Measurements from ENCODE around the gene CT45A7. TPM values are rescaled to one million over a fixed set of nuclear protein-coding genes. Genes with fewer than 3 reads are reported as not detected.
"Not testable (repeated sequence)": the region's sequence is repeated elsewhere in the genome, so short reads cannot be mapped to it uniquely, and the experiment has no call there.

The CT45A7 gene
- total RNA-seq (not detected), polyA plus RNA-seq (not detected)
- long read RNA-seq, donor 1, result 0 reads
- long read RNA-seq, donor 2, result 0 reads
- long read RNA-seq, donor 3, result 0 reads
- long read RNA-seq, donor 4, result 0 reads
- long read RNA-seq, donor 5, result 0 reads
- long read RNA-seq, donor 6, result 0 reads
- long read RNA-seq, donor 7, result 0 reads
- long read RNA-seq, donor 8, result 0 reads
- long read RNA-seq, donor 9, result 0 reads
- long read RNA-seq, donor 10, result 0 reads

GRCh38 chrX:135837180-135837579 lies at the start of gene CT45A7:
TSS of gene CT45A7 (minus strand) at chrX:135837280. CDS start at chrX:135833533, 3,747 bp downstream.
- not testable (repeated sequence) for H3K27ac ChIP-seq (ENCODE audit: low read depth in 1 of 2, low read length in 1 of 2); H3K36me3 ChIP-seq (ENCODE audit: control insufficient read depth in 2 of 2, insufficient read depth in 2 of 2, low read length in 1 of 2); H3K9me3 ChIP-seq (ENCODE audit: control insufficient read depth in 2 of 2, insufficient read depth in 1 of 2, low read length in 1 of 2); H3K4me1 ChIP-seq (ENCODE audit: control insufficient read depth in 2 of 2, insufficient read depth in 2 of 2, low read length in 2 of 2); H3K4me3 ChIP-seq (ENCODE audit: low read length in 2 of 2); H3K27me3 ChIP-seq (ENCODE audit: control insufficient read depth in 2 of 2, insufficient read depth in 1 of 2, low read length in 1 of 2); DNase-seq (ENCODE audit: low read depth in 6 of 9, low spot score in 9 of 9)
- WGBS, result no CpG with 5 or more reads among the region's 17 CpGs

GRCh38 chrX:135882741-135883140 lies 45.7 kb upstream of the CT45A7 start:
- WGBS, result 12% methylated on average over 4 of the region's 5 CpGs
- not testable (repeated sequence) for H3K4me3 ChIP-seq (ENCODE audit: low read length in 2 of 2); H3K4me1 ChIP-seq (ENCODE audit: control insufficient read depth in 2 of 2, insufficient read depth in 2 of 2, low read length in 2 of 2); H3K9me3 ChIP-seq (ENCODE audit: control insufficient read depth in 2 of 2, insufficient read depth in 1 of 2, low read length in 1 of 2); H3K27ac ChIP-seq (ENCODE audit: low read depth in 1 of 2, low read length in 1 of 2); H3K36me3 ChIP-seq (ENCODE audit: control insufficient read depth in 2 of 2, insufficient read depth in 2 of 2, low read length in 1 of 2); DNase-seq (ENCODE audit: low read depth in 6 of 9, low spot score in 9 of 9); H3K27me3 ChIP-seq (ENCODE audit: control insufficient read depth in 2 of 2, insufficient read depth in 1 of 2, low read length in 1 of 2)

GRCh38 chrX:135871712-135872111 lies 34.6 kb upstream of the CT45A7 start, which contains the start of gene CT45A9:
TSS of gene CT45A9 (minus strand) at chrX:135871812. CDS start at chrX:135868061, 3,751 bp downstream.
- DNase-seq (ENCODE audit: low read depth in 6 of 9, low spot score in 9 of 9); H3K27me3 ChIP-seq (ENCODE audit: control insufficient read depth in 2 of 2, insufficient read depth in 1 of 2, low read length in 1 of 2); H3K9me3 ChIP-seq (ENCODE audit: control insufficient read depth in 2 of 2, insufficient read depth in 1 of 2, low read length in 1 of 2); H3K36me3 ChIP-seq (ENCODE audit: control insufficient read depth in 2 of 2, insufficient read depth in 2 of 2, low read length in 1 of 2); H3K4me3 ChIP-seq (ENCODE audit: low read length in 2 of 2); H3K27ac ChIP-seq (ENCODE audit: low read depth in 1 of 2, low read length in 1 of 2); H3K4me1 ChIP-seq (ENCODE audit: control insufficient read depth in 2 of 2, insufficient read depth in 2 of 2, low read length in 2 of 2): not testable (repeated sequence)
- no CpG with 5 or more reads among the region's 17 CpGs for WGBS

- H3K27ac ChIP-seq (ENCODE audit: low read depth in 1 of 2, low read length in 1 of 2); H3K4me3 ChIP-seq (ENCODE audit: low read length in 2 of 2); H3K36me3 ChIP-seq (ENCODE audit: control insufficient read depth in 2 of 2, insufficient read depth in 2 of 2, low read length in 1 of 2); DNase-seq (ENCODE audit: low read depth in 6 of 9, low spot score in 9 of 9); H3K27me3 ChIP-seq (ENCODE audit: control insufficient read depth in 2 of 2, insufficient read depth in 1 of 2, low read length in 1 of 2); H3K9me3 ChIP-seq (ENCODE audit: control insufficient read depth in 2 of 2, insufficient read depth in 1 of 2, low read length in 1 of 2); H3K4me1 ChIP-seq (ENCODE audit: control insufficient read depth in 2 of 2, insufficient read depth in 2 of 2, low read length in 2 of 2): not testable (repeated sequence)
- WGBS, result no CpG with 5 or more reads among the region's 17 CpGs
Observed at GRCh38 chrX:135854438-135854837, 17.4 kb upstream of the CT45A7 start, which contains the start of gene CT45A8. TSS of gene CT45A8 (minus strand) at chrX:135854538. CDS start at chrX:135850783, 3,755 bp downstream.

- H3K27ac ChIP-seq (ENCODE audit: low read depth in 1 of 2, low read length in 1 of 2); H3K27me3 ChIP-seq (ENCODE audit: control insufficient read depth in 2 of 2, insufficient read depth in 1 of 2, low read length in 1 of 2); H3K9me3 ChIP-seq (ENCODE audit: control insufficient read depth in 2 of 2, insufficient read depth in 1 of 2, low read length in 1 of 2); H3K36me3 ChIP-seq (ENCODE audit: control insufficient read depth in 2 of 2, insufficient read depth in 2 of 2, low read length in 1 of 2); H3K4me3 ChIP-seq (ENCODE audit: low read length in 2 of 2); H3K4me1 ChIP-seq (ENCODE audit: control insufficient read depth in 2 of 2, insufficient read depth in 2 of 2, low read length in 2 of 2); DNase-seq (ENCODE audit: low read depth in 6 of 9, low spot score in 9 of 9): not testable (repeated sequence)
- WGBS, result no CpG with 5 or more reads among the region's 17 CpGs
Observed at GRCh38 chrX:135819912-135820311, 17.2 kb downstream of the CT45A7 start, which contains the start of gene CT45A2. TSS of gene CT45A2 (minus strand) at chrX:135820012. CDS start at chrX:135816265, 3,747 bp downstream.

GRCh38 chrX:135802687-135803086 lies 34.4 kb downstream of the CT45A7 start, which contains the start of gene CT45A6:
TSS of gene CT45A6 (minus strand) at chrX:135802787. CDS start at chrX:135798993, 3,794 bp downstream.
- H3K36me3 ChIP-seq (ENCODE audit: control insufficient read depth in 2 of 2, insufficient read depth in 2 of 2, low read length in 1 of 2); H3K4me1 ChIP-seq (ENCODE audit: control insufficient read depth in 2 of 2, insufficient read depth in 2 of 2, low read length in 2 of 2): not testable (repeated sequence)
- no CpG with 5 or more reads among the region's 16 CpGs for WGBS

GRCh38 chrX:135785403-135785802 lies 51.7 kb downstream of the CT45A7 start, which contains the start of gene CT45A5:
TSS of gene CT45A5 (minus strand) at chrX:135785503. CDS start at chrX:135781729, 3,774 bp downstream.
- WGBS, result no CpG with 5 or more reads among the region's 16 CpGs

More at GRCh38 chrX:135802687-135803086, 34.4 kb downstream of the CT45A7 start, which contains the start of gene CT45A6:
- H3K9me3 ChIP-seq (ENCODE audit: control insufficient read depth in 2 of 2, insufficient read depth in 1 of 2, low read length in 1 of 2); H3K27ac ChIP-seq (ENCODE audit: low read depth in 1 of 2, low read length in 1 of 2); H3K27me3 ChIP-seq (ENCODE audit: control insufficient read depth in 2 of 2, insufficient read depth in 1 of 2, low read length in 1 of 2); H3K4me3 ChIP-seq (ENCODE audit: low read length in 2 of 2); DNase-seq (ENCODE audit: low read depth in 6 of 9, low spot score in 9 of 9): not testable (repeated sequence)

More at GRCh38 chrX:135785403-135785802, 51.7 kb downstream of the CT45A7 start, which contains the start of gene CT45A5:
- H3K27me3 ChIP-seq (ENCODE audit: control insufficient read depth in 2 of 2, insufficient read depth in 1 of 2, low read length in 1 of 2); H3K4me1 ChIP-seq (ENCODE audit: control insufficient read depth in 2 of 2, insufficient read depth in 2 of 2, low read length in 2 of 2); H3K4me3 ChIP-seq (ENCODE audit: low read length in 2 of 2); H3K36me3 ChIP-seq (ENCODE audit: control insufficient read depth in 2 of 2, insufficient read depth in 2 of 2, low read length in 1 of 2); H3K9me3 ChIP-seq (ENCODE audit: control insufficient read depth in 2 of 2, insufficient read depth in 1 of 2, low read length in 1 of 2); H3K27ac ChIP-seq (ENCODE audit: low read depth in 1 of 2, low read length in 1 of 2); DNase-seq (ENCODE audit: low read depth in 6 of 9, low spot score in 9 of 9): not testable (repeated sequence)

Other genes with a start within 250 kb of the CT45A7 start
- not detected for gene CT45A1, start 123.6 kb downstream of the CT45A7 start, total RNA-seq
- not detected for gene CT45A1, start 123.6 kb downstream of the CT45A7 start, polyA plus RNA-seq
- not detected for gene CT45A3, start 69.1 kb downstream of the CT45A7 start, total RNA-seq
- gene CT45A3, start 69.1 kb downstream of the CT45A7 start, polyA plus RNA-seq, result 0.16 TPM
- gene CT45A5, start 51.8 kb downstream of the CT45A7 start, total RNA-seq, result not detected
- 0.71 TPM for gene CT45A5, start 51.8 kb downstream of the CT45A7 start, polyA plus RNA-seq
- not detected for gene CT45A6, start 34.5 kb downstream of the CT45A7 start, total RNA-seq
- not detected for gene CT45A6, start 34.5 kb downstream of the CT45A7 start, polyA plus RNA-seq
- gene CT45A2, start 17.3 kb downstream of the CT45A7 start, total RNA-seq, result not detected
- not detected for gene CT45A2, start 17.3 kb downstream of the CT45A7 start, polyA plus RNA-seq
- gene CT45A8, start 17.3 kb upstream of the CT45A7 start, total RNA-seq, result not detected
- not detected for gene CT45A8, start 17.3 kb upstream of the CT45A7 start, polyA plus RNA-seq
- gene CT45A9, start 34.5 kb upstream of the CT45A7 start, total RNA-seq, result not detected
- not detected for gene CT45A9, start 34.5 kb upstream of the CT45A7 start, polyA plus RNA-seq
- gene CT45A10, start 56.2 kb upstream of the CT45A7 start, total RNA-seq, result not detected
- gene CT45A10, start 56.2 kb upstream of the CT45A7 start, polyA plus RNA-seq, result not detected
- gene SAGE1, start 56.4 kb upstream of the CT45A7 start, total RNA-seq, result not detected
- 0.09 TPM for gene SAGE1, start 56.4 kb upstream of the CT45A7 start, polyA plus RNA-seq
- gene MMGT1, start 136.7 kb upstream of the CT45A7 start, total RNA-seq, result 8.7 TPM
- gene MMGT1, start 136.7 kb upstream of the CT45A7 start, polyA plus RNA-seq, result 8.1 TPM
- gene SLC9A6, start 148.2 kb upstream of the CT45A7 start, total RNA-seq, result 7.7 TPM
- gene SLC9A6, start 148.2 kb upstream of the CT45A7 start, polyA plus RNA-seq, result 12.6 TPM

All from thymus (tissue), 14 donors.